SK-N-SH (cell line): ENCODE measurements around the gene DNAH9. TPM values are rescaled to one million over a fixed set of nuclear protein-coding genes. Genes with fewer than 3 reads are reported as not detected.

Experiments
- CTCF ChIA-PET: fragments of 300-600, 350-600 bp; formaldehyde crosslinking; extraction: SDS; loops from one replicate; lab custom pipeline; 2021; lab: Yijun Ruan, JAX
- POLR2A ChIA-PET: fragments of 350-600 bp; sonication (Branson Sonifier 250); formaldehyde crosslinking; extraction: SDS; loops from one replicate; lab custom pipeline; 2020; ENCODE audit warnings: antibody characterized with exemption, inconsistent platforms; lab: Yijun Ruan, JAX
- DNase-seq: peaks from one replicate; pipeline ENCODE4 v3.0.0; 2012
- H2AFZ ChIP-seq: fragments of 200-600 bp; sonication (generic); 2 replicates; pipeline ENCODE4 v1.8.1; 2016; ENCODE audit warnings: antibody characterized with exemption, mild to moderate bottlenecking, low read depth
- H3F3A ChIP-seq: fragments of 200-600 bp; sonication (generic); replicated peaks from 2 replicates; pipeline ENCODE3; 2016; ENCODE audit warnings: antibody characterized with exemption, mild to moderate bottlenecking; ENCODE audit not compliant: insufficient read depth
- H3K27ac ChIP-seq, 2 experiments: fragments of 200-500 bp in 1 of 2; fragments of 200-600 bp in 1 of 2; sonication (Bioruptor generic) in 1 of 2; sonication (generic), shearing (Covaris generic) in 1 of 2; 2 replicates each; pipeline versions ENCODE4 v1.5.1 to v1.6.1; 2014 to 2016; ENCODE audit warnings: low read depth in 2 of 2, inconsistent platforms in 1 of 2, low read length in 1 of 2, mild to moderate bottlenecking in 1 of 2, mixed read lengths in 1 of 2
- H3K27me3 ChIP-seq: fragments of 200-600 bp; sonication (generic), shearing (Covaris generic); 2 replicates; pipeline ENCODE4 v1.6.1; 2016; ENCODE audit warnings: mixed run types; ENCODE audit not compliant: insufficient read depth
- H3K36me3 ChIP-seq, 2 experiments: fragments of 200-500 bp in 1 of 2; fragments of 200-600 bp in 1 of 2; sonication (Bioruptor generic) in 1 of 2; sonication (generic) in 1 of 2; replicated peaks in 1 of 2; 2 replicates each; pipeline versions ENCODE3 to v1.5.1; 2014 to 2016; ENCODE audit warnings: low read length in 1 of 2, mild to moderate bottlenecking in 1 of 2; ENCODE audit not compliant: insufficient read depth in 2 of 2, control insufficient read depth in 1 of 2
- H3K4me1 ChIP-seq, 2 experiments: fragments of 200-500 bp in 1 of 2; fragments of 200-600 bp in 1 of 2; sonication (Bioruptor generic) in 1 of 2; sonication (generic), shearing (Covaris generic) in 1 of 2; 2 replicates each; pipeline versions ENCODE4 v1.5.1 to v1.6.1; 2014 to 2016; ENCODE audit warnings: low read depth in 1 of 2, low read length in 1 of 2, mixed run types in 1 of 2; ENCODE audit not compliant: insufficient read depth in 2 of 2, control insufficient read depth in 1 of 2
- H3K4me2 ChIP-seq: fragments of 200-600 bp; sonication (generic), shearing (Covaris generic); 2 replicates; pipeline ENCODE4 v1.6.1; 2017; ENCODE audit warnings: mixed run types
- H3K4me3 ChIP-seq, 2 experiments: fragments of 200-500 bp in 1 of 2; fragments of 200-600 bp in 1 of 2; sonication (Bioruptor generic) in 1 of 2; sonication (generic), shearing (Covaris generic) in 1 of 2; 2 replicates each; pipeline versions ENCODE4 v1.5.1 to v1.8.1; 2014 to 2016; ENCODE audit warnings: low read depth in 2 of 2, inconsistent platforms in 1 of 2, low read length in 1 of 2, mild to moderate bottlenecking in 1 of 2, mixed read lengths in 1 of 2, moderate library complexity in 1 of 2
- H3K79me2 ChIP-seq: fragments of 200-600 bp; sonication (generic); 2 replicates; pipeline ENCODE4 v1.8.1; 2017; ENCODE audit warnings: mild to moderate bottlenecking; ENCODE audit not compliant: insufficient read depth
- H3K9ac ChIP-seq: fragments of 200-600 bp; sonication (generic); 2 replicates; pipeline ENCODE4 v1.6.1; 2017; ENCODE audit warnings: mixed run types
- H3K9me2 ChIP-seq: fragments of 200-600 bp; sonication (generic); 2 replicates; pipeline ENCODE4 v1.6.1; 2017; ENCODE audit warnings: mixed run types
- H3K9me3 ChIP-seq: fragments of 200-600 bp; sonication (generic); 2 replicates; pipeline ENCODE4 v1.6.1; 2017; ENCODE audit warnings: mixed run types, mild to moderate bottlenecking, moderate library complexity
- H4K20me1 ChIP-seq: fragments of 200-600 bp; sonication (generic); 2 replicates; pipeline ENCODE4 v1.6.1; 2017; ENCODE audit warnings: mild to moderate bottlenecking, mixed run types; ENCODE audit not compliant: insufficient read depth
- CHD2 ChIP-seq: fragments of 150-350 bp; IDR thresholded peaks from 2 replicates; pipeline ENCODE4 v1.6.1; 2018; ENCODE audit warnings: low read length; ENCODE audit not compliant: partially characterized antibody
- CTCF ChIP-seq: fragments of 200-600 bp; sonication (generic); IDR thresholded peaks from 2 replicates; pipeline ENCODE4 v1.6.1; 2017; ENCODE audit warnings: antibody characterized with exemption, mild to moderate bottlenecking, moderate library complexity
- EP300 ChIP-seq, 2 experiments: IDR thresholded peaks; 2 replicates each; pipeline versions ENCODE4 v1.4.0 to v1.6.1; 2012; ENCODE audit warnings: borderline replicate concordance in 1 of 2, low read depth in 1 of 2, low read length in 1 of 2
- EZH2phosphoT487 ChIP-seq: fragments of 200-600 bp; sonication (generic); IDR thresholded peaks from 2 replicates; pipeline ENCODE4 v1.6.1; 2017; ENCODE audit warnings: low read depth, mixed run types, mild to moderate bottlenecking, antibody characterized with exemption, moderate library complexity, borderline replicate concordance
- FOXM1 ChIP-seq: IDR thresholded peaks from 2 replicates; pipeline ENCODE4 v1.4.0; 2012; ENCODE audit warnings: low read depth, mild to moderate bottlenecking
- GATA2 ChIP-seq: sonication (generic); formaldehyde crosslinking; IDR thresholded peaks from 2 replicates; pipeline ENCODE4 v1.5.0; 2020; ENCODE audit warnings: mild to moderate bottlenecking, missing genetic modification reagents
- JUND ChIP-seq: IDR thresholded peaks from 2 replicates; pipeline ENCODE4 v1.4.0; 2012
- MAX ChIP-seq: IDR thresholded peaks from 2 replicates; pipeline ENCODE4 v1.4.0; 2012; ENCODE audit warnings: low read depth
- NFIC ChIP-seq: IDR thresholded peaks from 2 replicates; pipeline ENCODE4 v1.4.0; 2012; ENCODE audit warnings: borderline replicate concordance
- POLR2AphosphoS5 ChIP-seq: IDR thresholded peaks from 2 replicates; pipeline ENCODE4 v1.6.1; 2012; ENCODE audit warnings: low read depth, low read length
- RAD21 ChIP-seq: IDR thresholded peaks from 2 replicates; pipeline ENCODE4 v1.6.1; 2012; ENCODE audit warnings: mild to moderate bottlenecking, low read length
- REST ChIP-seq: IDR thresholded peaks from 2 replicates; pipeline ENCODE4 v1.6.1; 2012; ENCODE audit warnings: mild to moderate bottlenecking, low read depth, low read length, moderate library complexity
- RFX5 ChIP-seq: IDR thresholded peaks from 2 replicates; pipeline ENCODE4 v1.6.1; 2012; ENCODE audit warnings: mild to moderate bottlenecking, improper control_type of control experiment, low read length
- SIN3A ChIP-seq: IDR thresholded peaks from 2 replicates; pipeline ENCODE4 v1.6.1; 2012; ENCODE audit warnings: low read depth, mild to moderate bottlenecking, low read length, moderate library complexity, borderline replicate concordance
- SMC3 ChIP-seq: IDR thresholded peaks from 2 replicates; pipeline ENCODE4 v1.6.1; 2012; ENCODE audit warnings: low read depth, low read length, improper control_type of control experiment
- WGBS: methylation state at CpG from one replicate; pipeline ENCODE4 v1.1.6; 2017; ENCODE audit warnings: low lambda C conversion rate; 5-methylcytosine and 5-hydroxymethylcytosine counted together
- polyA plus RNA-seq, 3 experiments: library from polyadenylated mRNA; depleted of rRNA; stranded (reverse); fragments of >200 nt; gene quantifications; 2 replicates each; pipeline ENCODE4 v1.2.3, GENCODE V29; 2012

The DNAH9 gene
- polyA plus RNA-seq, 1 of the 3 experiments (the other 2 are of a cell fraction): not detected

GRCh38 chr17:11986179-11986941, 388.1 kb downstream of the DNAH9 start:
- WGBS: 64% methylated on average over 4 of the region's 4 CpGs
- POLR2A ChIA-PET: no interaction called here

GRCh38 chr17:11986942-11987329, 388.7 kb downstream of the DNAH9 start:
- no peaks in the 10 kb centered on the region for H3K79me2 ChIP-seq
- CTCF ChIA-PET: interaction anchor here (0.8 to 2.7 kb wide), 11 partner anchors 8 to 1250 kb away, joined by 3 to 22 read pairs (median 4); partner anchors contain the start of gene ZNF18
- TF ChIP-seq EZH2phosphoT487: no peak
- TF ChIP-seq NFIC: no peak
- no peak for TF ChIP-seq JUND
- no peak for TF ChIP-seq RFX5
- no peak for TF ChIP-seq GATA2 (CRISPR knock-in tag)
- no peak for TF ChIP-seq CHD2
- TF ChIP-seq CTCF: peak; percentile 66
- peak; percentile 46; the same call in 1 of the 2 replicates for TF ChIP-seq SMC3
- no peak for TF ChIP-seq REST
- TF ChIP-seq MAX: no peak
- TF ChIP-seq SIN3A: no peak
- TF ChIP-seq RAD21: peak; percentile 74
- H2AFZ ChIP-seq: no peak overlapping the region
- no peak overlapping the region for H3K27ac ChIP-seq
- H3K9ac ChIP-seq: no peak overlapping the region
- H3K4me2 ChIP-seq: no peak overlapping the region
- no peaks in the 10 kb centered on the region for H4K20me1 ChIP-seq
- no peaks in the 10 kb centered on the region for H3K4me1 ChIP-seq
- WGBS: 18% methylated on average over 5 of the region's 5 CpGs
- H3K9me3 ChIP-seq: no peaks in the 10 kb centered on the region; the same call in 1 of the 2 replicates
- peak; percentile 41 for DNase-seq
- POLR2A ChIA-PET: no interaction called here
- H3K4me3 ChIP-seq: no peak overlapping the region
- no peaks in the 10 kb centered on the region for H3K27me3 ChIP-seq
- H3K36me3 ChIP-seq: peaks cover 32 to 46% of the 10 kb centered on the region in 2 experiments
- no peaks in the 10 kb centered on the region for H3K9me2 ChIP-seq
- no peaks in the 10 kb centered on the region for H3F3A ChIP-seq

More at GRCh38 chr17:11986179-11986941, 388.1 kb downstream of the DNAH9 start:
- Histone ChIP-seq H3K27me3 (no peaks in the 10 kb centered on the region), H3K4me1 (no peaks in the 10 kb centered on the region), H3K36me3 (peaks cover 32 to 40% of the 10 kb centered on the region in 2 experiments), H3F3A (no peaks in the 10 kb centered on the region), H3K79me2 (no peaks in the 10 kb centered on the region), H3K27ac (no peak overlapping the region), H3K4me2 (no peak overlapping the region), H2AFZ (no peak overlapping the region), H3K9me2 (no peaks in the 10 kb centered on the region), H3K9me3 (no peaks in the 10 kb centered on the region; the same call in 1 of the 2 replicates), H3K4me3 (no peak overlapping the region), H4K20me1 (no peaks in the 10 kb centered on the region), H3K9ac (no peak overlapping the region)
- TF ChIP-seq POLR2AphosphoS5 (no peak), NFIC (no peak), FOXM1 (no peak), RFX5 (no peak), EP300 (IDR thresholded peaks at IDR 0.05; ENCODE audit: borderline replicate concordance in 1 of 2, low read depth in 1 of 2, low read length in 1 of 2) (no peak)
- CTCF ChIA-PET: interaction anchor here (0.8 to 2.7 kb wide), 12 partner anchors 8 to 1249 kb away, joined by 3 to 22 read pairs (median 4); partner anchors contain the start of gene ZNF18
- DNase-seq: no peak
